Lower leg skin (tissue), 3 donors: ENCODE results near the gene CDH26.

Experiments used
- POLR2A ChIP-seq, 2 donors: fragments of 450-650 bp; IDR thresholded peaks; one replicate each; pipeline ENCODE4 v1.6.1; 2016 to 2017; ENCODE audit warnings: antibody characterized with exemption in 2 of 2, mild to moderate bottlenecking in 1 of 2, moderate library complexity in 1 of 2
- TF ChIP-seq, protein P1 (sequence below), 3 donors: fragments of 450-650 bp; IDR thresholded peaks; one replicate each; pipeline ENCODE4 v1.5.1; 2016; ENCODE audit warnings: antibody characterized with exemption in 3 of 3, mild to moderate bottlenecking in 3 of 3, moderate library complexity in 2 of 3

DNA sequence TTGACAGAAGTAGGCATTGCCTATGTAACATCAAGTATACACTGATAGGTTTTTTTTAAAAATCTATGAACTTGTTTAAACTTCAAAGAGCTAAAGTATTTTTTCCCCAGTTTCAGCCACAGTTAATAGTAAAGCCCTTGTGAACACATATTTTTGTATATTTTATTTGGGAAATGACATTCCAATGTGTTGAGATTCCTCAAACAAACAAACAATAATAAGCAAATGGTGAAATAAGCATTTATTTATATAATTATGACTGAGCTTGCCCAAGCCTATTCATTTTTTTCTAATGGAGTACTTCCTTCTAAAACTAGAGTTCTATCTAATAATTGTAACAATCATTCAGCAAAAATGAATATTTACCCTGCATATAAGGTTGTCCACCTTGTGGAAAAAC lies 37.3 kb upstream of the CDH26 start:
- TF ChIP-seq, protein P1, sequence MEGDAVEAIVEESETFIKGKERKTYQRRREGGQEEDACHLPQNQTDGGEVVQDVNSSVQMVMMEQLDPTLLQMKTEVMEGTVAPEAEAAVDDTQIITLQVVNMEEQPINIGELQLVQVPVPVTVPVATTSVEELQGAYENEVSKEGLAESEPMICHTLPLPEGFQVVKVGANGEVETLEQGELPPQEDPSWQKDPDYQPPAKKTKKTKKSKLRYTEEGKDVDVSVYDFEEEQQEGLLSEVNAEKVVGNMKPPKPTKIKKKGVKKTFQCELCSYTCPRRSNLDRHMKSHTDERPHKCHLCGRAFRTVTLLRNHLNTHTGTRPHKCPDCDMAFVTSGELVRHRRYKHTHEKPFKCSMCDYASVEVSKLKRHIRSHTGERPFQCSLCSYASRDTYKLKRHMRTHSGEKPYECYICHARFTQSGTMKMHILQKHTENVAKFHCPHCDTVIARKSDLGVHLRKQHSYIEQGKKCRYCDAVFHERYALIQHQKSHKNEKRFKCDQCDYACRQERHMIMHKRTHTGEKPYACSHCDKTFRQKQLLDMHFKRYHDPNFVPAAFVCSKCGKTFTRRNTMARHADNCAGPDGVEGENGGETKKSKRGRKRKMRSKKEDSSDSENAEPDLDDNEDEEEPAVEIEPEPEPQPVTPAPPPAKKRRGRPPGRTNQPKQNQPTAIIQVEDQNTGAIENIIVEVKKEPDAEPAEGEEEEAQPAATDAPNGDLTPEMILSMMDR (IDR thresholded peaks at IDR 0.05): no peak
- TF ChIP-seq POLR2A (IDR thresholded peaks at IDR 0.05): no peak
